Mammary epithelial cell (primary cell): ENCODE data around the gene GRP.

Experiments used
- CTCF ChIP-seq, 2 donors: IDR thresholded peaks in 1 of 2; conservative IDR thresholded peaks in 1 of 2; 2 replicates each; pipeline ENCODE4 v1.5.1; 2011 to 2012; ENCODE audit warnings: inconsistent platforms in 2 of 2, low read length in 2 of 2, mild to moderate bottlenecking in 2 of 2, control low read depth in 1 of 2, low read depth in 1 of 2; ENCODE audit not compliant: insufficient read depth in 1 of 2; ENCODE audit errors: extremely low read depth in 1 of 2
- EZH2 ChIP-seq: IDR thresholded peaks from 2 replicates; pipeline ENCODE4 v1.6.1; 2012; ENCODE audit warnings: low read length, inconsistent platforms, borderline replicate concordance

- no peak for TF ChIP-seq CTCF (conservative IDR thresholded peaks at IDR 0.05 in 1 of 2, IDR thresholded peaks at IDR 0.05 in 1 of 2; ENCODE audit: extremely low read depth in 1 of 2, insufficient read depth in 1 of 2, low read depth in 1 of 2, low read length in 2 of 2)
- TF ChIP-seq EZH2, result no peak
Observed at GRCh38 chr18:59242906-59243305, 22.9 kb downstream of the GRP start.
